Mammary epithelial cell (primary cell): ENCODE measurements around the gene SLC6A8.

Experiments used
- EZH2 ChIP-seq: IDR thresholded peaks from 2 replicates; pipeline ENCODE4 v1.6.1; 2012; ENCODE audit warnings: low read length, inconsistent platforms, borderline replicate concordance
- TF ChIP-seq, protein P1 (sequence below), 2 donors: IDR thresholded peaks in 1 of 2; conservative IDR thresholded peaks in 1 of 2; 2 replicates each; pipeline ENCODE4 v1.5.1; 2011 to 2012; ENCODE audit warnings: inconsistent platforms in 2 of 2, low read length in 2 of 2, mild to moderate bottlenecking in 2 of 2, control low read depth in 1 of 2, low read depth in 1 of 2; ENCODE audit not compliant: insufficient read depth in 1 of 2; ENCODE audit errors: extremely low read depth in 1 of 2

DNA sequence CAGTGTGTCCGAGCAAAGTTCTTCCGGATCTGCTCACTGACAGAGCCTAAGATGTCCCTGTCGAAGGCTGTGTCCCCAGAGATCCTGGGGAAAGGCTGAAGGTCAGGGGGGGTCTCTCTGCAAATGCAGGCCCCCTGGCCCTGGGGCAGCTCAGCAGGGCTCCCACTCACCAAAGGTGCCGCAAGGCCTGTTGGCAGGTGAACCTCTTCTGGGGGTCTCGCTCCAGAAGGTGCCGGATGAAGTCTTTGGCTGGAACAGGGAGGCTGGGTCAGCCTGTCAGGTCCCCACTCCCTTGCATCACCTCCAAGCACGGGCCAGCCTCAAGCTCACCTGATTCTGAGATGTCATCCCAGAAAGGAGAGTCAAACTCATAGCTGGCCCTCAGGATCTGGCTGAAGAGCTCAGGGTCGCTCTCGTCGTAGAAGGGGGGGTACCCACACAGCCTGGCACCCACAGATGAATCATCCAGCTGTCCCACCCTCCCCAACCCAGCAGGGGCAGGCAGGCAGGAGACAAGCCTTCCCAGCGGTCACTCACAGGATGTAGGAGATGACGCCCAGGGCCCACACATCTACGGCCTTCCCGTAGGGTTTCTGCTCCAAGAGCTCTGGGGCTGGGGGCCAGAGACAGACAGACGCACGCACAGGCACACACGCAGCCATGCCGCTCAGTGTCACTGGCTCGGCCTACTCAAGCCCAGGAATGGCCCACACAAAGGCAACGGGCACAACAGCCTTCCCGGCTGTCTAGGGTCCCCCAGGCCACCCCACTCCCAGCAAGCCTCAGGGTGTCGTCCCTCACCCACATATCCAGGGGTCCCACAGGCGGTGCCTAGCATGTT lies 16.8 kb upstream of the SLC6A8 start:
- TF ChIP-seq, protein P1, sequence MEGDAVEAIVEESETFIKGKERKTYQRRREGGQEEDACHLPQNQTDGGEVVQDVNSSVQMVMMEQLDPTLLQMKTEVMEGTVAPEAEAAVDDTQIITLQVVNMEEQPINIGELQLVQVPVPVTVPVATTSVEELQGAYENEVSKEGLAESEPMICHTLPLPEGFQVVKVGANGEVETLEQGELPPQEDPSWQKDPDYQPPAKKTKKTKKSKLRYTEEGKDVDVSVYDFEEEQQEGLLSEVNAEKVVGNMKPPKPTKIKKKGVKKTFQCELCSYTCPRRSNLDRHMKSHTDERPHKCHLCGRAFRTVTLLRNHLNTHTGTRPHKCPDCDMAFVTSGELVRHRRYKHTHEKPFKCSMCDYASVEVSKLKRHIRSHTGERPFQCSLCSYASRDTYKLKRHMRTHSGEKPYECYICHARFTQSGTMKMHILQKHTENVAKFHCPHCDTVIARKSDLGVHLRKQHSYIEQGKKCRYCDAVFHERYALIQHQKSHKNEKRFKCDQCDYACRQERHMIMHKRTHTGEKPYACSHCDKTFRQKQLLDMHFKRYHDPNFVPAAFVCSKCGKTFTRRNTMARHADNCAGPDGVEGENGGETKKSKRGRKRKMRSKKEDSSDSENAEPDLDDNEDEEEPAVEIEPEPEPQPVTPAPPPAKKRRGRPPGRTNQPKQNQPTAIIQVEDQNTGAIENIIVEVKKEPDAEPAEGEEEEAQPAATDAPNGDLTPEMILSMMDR (conservative IDR thresholded peaks at IDR 0.05 in 1 of 2, IDR thresholded peaks at IDR 0.05 in 1 of 2; ENCODE audit: extremely low read depth in 1 of 2, insufficient read depth in 1 of 2, low read depth in 1 of 2, low read length in 2 of 2) = no peak
- TF ChIP-seq EZH2 = no peak
